HepG2 (cell line): ENCODE data around the gene INTS7. TPM values are rescaled to one million over a fixed set of nuclear protein-coding genes. Genes with fewer than 3 reads are reported as not detected.

ENCODE experiments used
- CREM ChIP-seq, 2 experiments: sonication (generic) in 1 of 2; formaldehyde crosslinking in 1 of 2; IDR thresholded peaks; 2 replicates each; pipeline versions ENCODE4 v1.4.0 to v1.6.1; 2016 to 2020; ENCODE audit warnings: antibody characterized with exemption in 1 of 2, mild to moderate bottlenecking in 1 of 2, missing genetic modification reagents in 1 of 2
- KMT2B ChIP-seq: IDR thresholded peaks from 2 replicates; pipeline ENCODE4 v1.6.1; 2016; ENCODE audit warnings: missing genetic modification reagents, missing compliant biosample characterization
- NFE2 ChIP-seq: sonication (generic); formaldehyde crosslinking; IDR thresholded peaks from 2 replicates; pipeline ENCODE4 v1.4.0; 2020; ENCODE audit warnings: missing genetic modification reagents
- ONECUT2 ChIP-seq: sonication (generic); formaldehyde crosslinking; IDR thresholded peaks from 2 replicates; pipeline ENCODE4 v1.4.0; 2020; ENCODE audit warnings: missing genetic modification reagents
- PITX1 ChIP-seq: sonication (generic); formaldehyde crosslinking; IDR thresholded peaks from 2 replicates; pipeline ENCODE4 v1.5.1; 2020; ENCODE audit warnings: mild to moderate bottlenecking, missing genetic modification reagents
- PPARG ChIP-seq: conservative IDR thresholded peaks from 2 replicates; pipeline ENCODE4 v1.6.1; 2016; ENCODE audit warnings: missing biosample characterization, missing genetic modification reagents
- RARA ChIP-seq: IDR thresholded peaks from 2 replicates; pipeline ENCODE4 v1.6.1; 2016; ENCODE audit warnings: missing genetic modification reagents, missing compliant biosample characterization
- REPIN1 ChIP-seq: sonication (generic); formaldehyde crosslinking; IDR thresholded peaks from 2 replicates; pipeline ENCODE4 v1.8.0; 2022; ENCODE audit warnings: missing genetic modification reagents, low read depth, mild to moderate bottlenecking, borderline replicate concordance
- RNF2 ChIP-seq: fragments of 450-650 bp; conservative IDR thresholded peaks from 2 replicates; pipeline ENCODE4 v1.6.1; 2016; ENCODE audit warnings: low read depth
- SAP130 ChIP-seq: IDR thresholded peaks from 2 replicates; pipeline ENCODE4 v1.6.1; 2016; ENCODE audit warnings: low read depth
- TBX2 ChIP-seq: sonication (generic); formaldehyde crosslinking; IDR thresholded peaks from 2 replicates; pipeline ENCODE4 v1.5.0; 2020; ENCODE audit warnings: missing genetic modification reagents, mild to moderate bottlenecking, borderline replicate concordance
- XRCC5 ChIP-seq: fragments of 200-400 bp; formaldehyde crosslinking; optimal IDR thresholded peaks from 2 replicates; pipeline ENCODE3; 2017; ENCODE audit warnings: mild to moderate bottlenecking, low read length
- ZBTB40 ChIP-seq, 2 experiments: fragments of 450-650 bp in 1 of 2; sonication (generic) in 1 of 2; formaldehyde crosslinking in 1 of 2; IDR thresholded peaks; 2 replicates each; pipeline versions ENCODE4 v1.6.1 to v1.8.0; 2016 to 2022; ENCODE audit warnings: antibody characterized with exemption in 1 of 2, mild to moderate bottlenecking in 1 of 2, missing genetic modification reagents in 1 of 2
- ZFP36 ChIP-seq: fragments of 150-350 bp; IDR thresholded peaks from 2 replicates; pipeline ENCODE4 v1.6.1; 2018; ENCODE audit warnings: borderline replicate concordance, low read length, low read depth; ENCODE audit not compliant: partially characterized antibody
- ZMYM3 ChIP-seq: sonication (generic); formaldehyde crosslinking; IDR thresholded peaks from 2 replicates; pipeline ENCODE4 v1.5.1; 2020; ENCODE audit warnings: mild to moderate bottlenecking, missing genetic modification reagents
- ZMYM4 ChIP-seq: sonication (generic); formaldehyde crosslinking; IDR thresholded peaks from 2 replicates; pipeline ENCODE4 v1.8.1; 2023; ENCODE audit warnings: mild to moderate bottlenecking, missing genetic modification reagents
- ZNF3 ChIP-seq: IDR thresholded peaks from 2 replicates; pipeline ENCODE4 v1.7.0; 2017; ENCODE audit warnings: inconsistent platforms
- polyA plus RNA-seq, 8 experiments: library from polyadenylated mRNA; depleted of rRNA in 3 of 8; stranded (reverse) in 7 of 8; unstranded in 1 of 8; fragments of >200 nt; fragmentation: Illumina TruSeq in 4 of 8; extraction: Trizol in 4 of 8; gene quantifications; 2 replicates each; pipeline versions ENCODE4 v1.2.1 to v1.2.3, GENCODE V29; 2011 to 2016; ENCODE audit warnings: low read depth in 4 of 8, missing spikeins in 1 of 8, mixed read lengths in 1 of 8; ENCODE audit not compliant: insufficient read depth in 1 of 8
- total RNA-seq, 5 experiments: library from RNA; depleted of rRNA; stranded (reverse); fragments of >200 nt; fragmentation: Illumina TruSeq; extraction: Trizol; gene quantifications; 2 replicates each; pipeline ENCODE4 v1.2.3, GENCODE V29; 2016; ENCODE audit warnings: low read depth in 1 of 5
- TF ChIP-seq, protein P1 (sequence below): sonication (generic); formaldehyde crosslinking; IDR thresholded peaks from 2 replicates; pipeline ENCODE4 v1.4.0; 2020; ENCODE audit warnings: missing genetic modification reagents
- TF ChIP-seq, protein P2 (sequence below): IDR thresholded peaks from 2 replicates; pipeline ENCODE4 v1.6.1; 2012; ENCODE audit warnings: inconsistent platforms
- TF ChIP-seq, protein P3 (sequence below): sonication (generic); formaldehyde crosslinking; IDR thresholded peaks from 2 replicates; pipeline ENCODE4 v1.4.0; 2020; ENCODE audit warnings: mild to moderate bottlenecking, missing genetic modification reagents

INTS7 gene
- total and polyA plus RNA-seq, 2 of the 13 experiments (the other 11 are each of a cell fraction or from before 2014, with no cell fraction given): 18.3 to 22.4 TPM

DNA sequence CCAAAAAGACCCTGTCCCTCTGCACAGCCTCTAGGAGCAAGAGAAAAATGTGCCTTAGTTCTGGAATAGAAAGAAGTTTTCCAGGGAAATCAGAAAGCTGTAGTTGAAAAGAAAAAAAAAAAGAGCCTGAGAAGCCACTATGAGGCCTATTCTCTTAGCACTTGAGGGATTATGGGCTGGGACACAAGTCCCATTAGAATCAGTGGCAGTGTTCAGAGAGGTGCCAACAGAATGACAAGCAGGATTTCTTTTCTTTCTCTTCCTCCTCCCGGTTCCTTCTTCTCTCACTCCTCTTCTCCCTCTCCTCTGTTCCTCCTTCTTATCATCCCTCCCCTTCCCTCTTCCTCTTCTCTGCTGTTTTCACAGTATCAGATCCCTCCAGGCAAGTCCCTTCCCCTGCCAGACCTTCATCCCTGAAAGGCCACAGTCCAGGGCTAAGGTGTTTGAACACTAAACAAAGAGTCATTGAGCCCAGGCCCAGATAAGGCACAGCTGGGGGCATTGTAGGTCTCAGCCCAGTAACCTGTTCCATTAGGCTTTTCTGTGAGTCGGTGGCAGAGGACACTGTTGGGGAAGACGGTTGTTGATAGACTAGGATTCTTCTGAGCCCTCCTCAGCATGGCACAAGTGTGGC is 140.1 kb downstream of the INTS7 start (continued):
- no peak for TF ChIP-seq ZBTB40 (IDR thresholded peaks at IDR 0.05)
- TF ChIP-seq ZBTB40 (CRISPR knock-in tag; IDR thresholded peaks at IDR 0.05): no peak
- no peak for TF ChIP-seq NFE2
- TF ChIP-seq REPIN1: 0 out of 2 replicates have a peak, but pooled peaks have one; percentile 9
- no peak for TF ChIP-seq ZFP36
- TF ChIP-seq SAP130 (CRISPR knock-in tag): peak; percentile 80
- peak; percentile 55; the same call in 1 of the 2 replicates for TF ChIP-seq TBX2 (CRISPR knock-in tag)
- peak; percentile 50 for TF ChIP-seq RARA (CRISPR knock-in tag)
- TF ChIP-seq KMT2B (CRISPR knock-in tag): no peak
- no peak for TF ChIP-seq RNF2
- TF ChIP-seq PPARG (CRISPR knock-in tag): peak; percentile 44; the same call in 1 of the 2 replicates
- peak; percentile 53; the same call in 1 of the 2 replicates for TF ChIP-seq CREM (IDR thresholded peaks at IDR 0.05)
- no peak for TF ChIP-seq CREM (CRISPR knock-in tag; IDR thresholded peaks at IDR 0.05)
- TF ChIP-seq, protein P1, sequence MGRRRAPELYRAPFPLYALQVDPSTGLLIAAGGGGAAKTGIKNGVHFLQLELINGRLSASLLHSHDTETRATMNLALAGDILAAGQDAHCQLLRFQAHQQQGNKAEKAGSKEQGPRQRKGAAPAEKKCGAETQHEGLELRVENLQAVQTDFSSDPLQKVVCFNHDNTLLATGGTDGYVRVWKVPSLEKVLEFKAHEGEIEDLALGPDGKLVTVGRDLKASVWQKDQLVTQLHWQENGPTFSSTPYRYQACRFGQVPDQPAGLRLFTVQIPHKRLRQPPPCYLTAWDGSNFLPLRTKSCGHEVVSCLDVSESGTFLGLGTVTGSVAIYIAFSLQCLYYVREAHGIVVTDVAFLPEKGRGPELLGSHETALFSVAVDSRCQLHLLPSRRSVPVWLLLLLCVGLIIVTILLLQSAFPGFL: no peak
- TF ChIP-seq PITX1: peak; percentile 82; the same call in 1 of the 2 replicates
- TF ChIP-seq, protein P2, sequence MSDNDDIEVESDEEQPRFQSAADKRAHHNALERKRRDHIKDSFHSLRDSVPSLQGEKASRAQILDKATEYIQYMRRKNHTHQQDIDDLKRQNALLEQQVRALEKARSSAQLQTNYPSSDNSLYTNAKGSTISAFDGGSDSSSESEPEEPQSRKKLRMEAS: 0 out of 2 replicates have a peak, but pooled peaks have one; percentile 20
- TF ChIP-seq XRCC5: peak; percentile 33
- peak; percentile 75; the same call in 1 of the 2 replicates for TF ChIP-seq ZMYM3
- TF ChIP-seq, protein P3, sequence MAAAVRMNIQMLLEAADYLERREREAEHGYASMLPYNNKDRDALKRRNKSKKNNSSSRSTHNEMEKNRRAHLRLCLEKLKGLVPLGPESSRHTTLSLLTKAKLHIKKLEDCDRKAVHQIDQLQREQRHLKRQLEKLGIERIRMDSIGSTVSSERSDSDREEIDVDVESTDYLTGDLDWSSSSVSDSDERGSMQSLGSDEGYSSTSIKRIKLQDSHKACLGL: no peak
- TF ChIP-seq ZMYM4 (CRISPR knock-in tag): peak; percentile 63
- no peak for TF ChIP-seq ONECUT2
- 0 out of 2 replicates have a peak, but pooled peaks have one; percentile 39 for TF ChIP-seq ZNF3 (CRISPR knock-in tag)
